ENCODE results near the gene HARBI1.

HARBI1 gene

GRCh38 chr11:46611526-46612304 is 5.3 kb downstream of the HARBI1 start:
- DNase-seq (ENCODE audit: low read depth, low spot score): no peak
- H3K9ac ChIP-seq (ENCODE audit: insufficient read length): no peak overlapping the region
- H3K9me3 ChIP-seq (ENCODE audit: low read depth, low read length): no peaks in the 10 kb centered on the region
- H3K4me3 ChIP-seq: no peak overlapping the region
- H3K27ac ChIP-seq: no peak overlapping the region
- H3K36me3 ChIP-seq (ENCODE audit: insufficient read depth, low read length): no peaks in the 10 kb centered on the region
- TF ChIP-seq EZH2 (IDR thresholded peaks at IDR 0.05) (no peak), POLR2AphosphoS5 (IDR thresholded peaks at IDR 0.05; ENCODE audit: borderline replicate concordance, low read depth, low read length) (no peak), FOXP2 (optimal IDR thresholded peaks at IDR 0.05; ENCODE audit: control extremely low read depth, extremely low read length, insufficient read depth) (no peak)

- no peak overlapping the region for H3K4me3 ChIP-seq
- no peaks in the 10 kb centered on the region for H3K9me3 ChIP-seq (ENCODE audit: low read depth, low read length)
- H3K27ac ChIP-seq: no peak overlapping the region
- TF ChIP-seq EZH2 (IDR thresholded peaks at IDR 0.05): no peak
- no peak for TF ChIP-seq FOXP2 (optimal IDR thresholded peaks at IDR 0.05; ENCODE audit: control extremely low read depth, extremely low read length, insufficient read depth)
- no peak for TF ChIP-seq POLR2AphosphoS5 (IDR thresholded peaks at IDR 0.05; ENCODE audit: borderline replicate concordance, low read depth, low read length)
- no peak for DNase-seq (ENCODE audit: low read depth, low spot score)
- no peaks in the 10 kb centered on the region for H3K36me3 ChIP-seq (ENCODE audit: insufficient read depth, low read length)
- no peak overlapping the region for H3K9ac ChIP-seq (ENCODE audit: insufficient read length)
Observed at GRCh38 chr11:46609386-46609785, 7.6 kb downstream of the HARBI1 start.

GRCh38 chr11:46607516-46607915 is 9.5 kb downstream of the HARBI1 start:
- Histone ChIP-seq H3K36me3 (ENCODE audit: insufficient read depth, low read length) (no peaks in the 10 kb centered on the region), H3K9me3 (ENCODE audit: low read depth, low read length) (no peaks in the 10 kb centered on the region), H3K27ac (no peak overlapping the region), H3K4me3 (no peak overlapping the region), H3K9ac (ENCODE audit: insufficient read length) (no peak overlapping the region)
- TF ChIP-seq EZH2 (IDR thresholded peaks at IDR 0.05): no peak
- no peak for DNase-seq (ENCODE audit: low read depth, low spot score)

GRCh38 chr11:46604796-46605195 is 12.2 kb downstream of the HARBI1 start:
- Histone ChIP-seq H3K9me3 (ENCODE audit: low read depth, low read length) (no peaks in the 10 kb centered on the region), H3K9ac (ENCODE audit: insufficient read length) (no peak overlapping the region), H3K36me3 (ENCODE audit: insufficient read depth, low read length) (no peaks in the 10 kb centered on the region), H3K4me3 (no peak overlapping the region), H3K27ac (no peak overlapping the region)
- DNase-seq (ENCODE audit: low read depth, low spot score): no peak
- TF ChIP-seq FOXP2 (optimal IDR thresholded peaks at IDR 0.05; ENCODE audit: control extremely low read depth, extremely low read length, insufficient read depth): no peak
- TF ChIP-seq EZH2 (IDR thresholded peaks at IDR 0.05): no peak
- no peak for TF ChIP-seq POLR2AphosphoS5 (IDR thresholded peaks at IDR 0.05; ENCODE audit: borderline replicate concordance, low read depth, low read length)

- Histone ChIP-seq H3K27ac (no peak overlapping the region), H3K4me3 (no peak overlapping the region), H3K9ac (ENCODE audit: insufficient read length) (no peak overlapping the region), H3K9me3 (ENCODE audit: low read depth, low read length) (no peaks in the 10 kb centered on the region), H3K36me3 (ENCODE audit: insufficient read depth, low read length) (no peaks in the 10 kb centered on the region)
- DNase-seq (ENCODE audit: low read depth, low spot score): no peak
- TF ChIP-seq FOXP2 (optimal IDR thresholded peaks at IDR 0.05; ENCODE audit: control extremely low read depth, extremely low read length, insufficient read depth): no peak
- no peak for TF ChIP-seq POLR2AphosphoS5 (IDR thresholded peaks at IDR 0.05; ENCODE audit: borderline replicate concordance, low read depth, low read length)
- TF ChIP-seq EZH2 (IDR thresholded peaks at IDR 0.05): no peak
Observed at GRCh38 chr11:46603704-46604308, 13.2 kb downstream of the HARBI1 start.

GRCh38 chr11:46601129-46601528 is 15.9 kb downstream of the HARBI1 start:
- no peak for TF ChIP-seq FOXP2 (optimal IDR thresholded peaks at IDR 0.05; ENCODE audit: control extremely low read depth, extremely low read length, insufficient read depth)
- TF ChIP-seq EZH2 (IDR thresholded peaks at IDR 0.05): no peak
- no peak for TF ChIP-seq POLR2AphosphoS5 (IDR thresholded peaks at IDR 0.05; ENCODE audit: borderline replicate concordance, low read depth, low read length)
- Histone ChIP-seq H3K9me3 (ENCODE audit: low read depth, low read length) (no peaks in the 10 kb centered on the region), H3K36me3 (ENCODE audit: insufficient read depth, low read length) (no peaks in the 10 kb centered on the region), H3K27ac (no peak overlapping the region), H3K4me3 (no peak overlapping the region), H3K9ac (ENCODE audit: insufficient read length) (no peak overlapping the region)
- no peak for DNase-seq (ENCODE audit: low read depth, low spot score)

GRCh38 chr11:46600194-46600960 is 16.6 kb downstream of the HARBI1 start:
- H3K27ac ChIP-seq: no peak overlapping the region
- no peak overlapping the region for H3K9ac ChIP-seq (ENCODE audit: insufficient read length)
- no peak overlapping the region for H3K4me3 ChIP-seq
- TF ChIP-seq FOXP2 (optimal IDR thresholded peaks at IDR 0.05; ENCODE audit: control extremely low read depth, extremely low read length, insufficient read depth) (no peak), POLR2AphosphoS5 (IDR thresholded peaks at IDR 0.05; ENCODE audit: borderline replicate concordance, low read depth, low read length) (no peak), EZH2 (IDR thresholded peaks at IDR 0.05) (no peak)
- no peaks in the 10 kb centered on the region for H3K9me3 ChIP-seq (ENCODE audit: low read depth, low read length)
- no peaks in the 10 kb centered on the region for H3K36me3 ChIP-seq (ENCODE audit: insufficient read depth, low read length)
- no peak for DNase-seq (ENCODE audit: low read depth, low spot score)
